ENCODE results near the gene FABP6.
"Not testable (repeated sequence)": the region's sequence is repeated elsewhere in the genome, so short reads cannot be mapped to it uniquely, and the experiment has no call there.

The FABP6 gene

GRCh38 chr5:160221082-160221481, 8.2 kb upstream of the FABP6 start:
- DNase-seq (ENCODE audit: low spot score): no peak

- DNase-seq (ENCODE audit: low spot score): no peak
Observed at GRCh38 chr5:160227012-160227411, 2.3 kb upstream of the FABP6 start.

GRCh38 chr5:160230686-160231527, 1.6 kb downstream of the FABP6 start:
- DNase-seq (ENCODE audit: low spot score): peak; percentile 4

GRCh38 chr5:160231783-160232342, 2.6 kb downstream of the FABP6 start:
- DNase-seq (ENCODE audit: low spot score): no peak

GRCh38 chr5:160233215-160233614, 3.9 kb downstream of the FABP6 start:
- no peak for DNase-seq (ENCODE audit: low spot score)

GRCh38 chr5:160235731-160236130, 6.4 kb downstream of the FABP6 start:
- no peak for DNase-seq (ENCODE audit: low spot score)

GRCh38 chr5:160237571-160238093, 8.3 kb downstream of the FABP6 start:
- DNase-seq (ENCODE audit: low spot score): no peak

GRCh38 chr5:160240350-160240749, 11.0 kb downstream of the FABP6 start:
- no peak for DNase-seq (ENCODE audit: low spot score)

GRCh38 chr5:160242145-160242544, 12.8 kb downstream of the FABP6 start:
- DNase-seq (ENCODE audit: low spot score): no peak

- DNase-seq (ENCODE audit: low spot score): no peak
Observed at GRCh38 chr5:160245506-160246086, 16.3 kb downstream of the FABP6 start.

GRCh38 chr5:160249570-160249969, 20.3 kb downstream of the FABP6 start:
- DNase-seq (ENCODE audit: low spot score): not testable (repeated sequence)

GRCh38 chr5:160250226-160250625, 20.9 kb downstream of the FABP6 start:
- DNase-seq (ENCODE audit: low spot score): no peak

GRCh38 chr5:160250826-160251225, 21.5 kb downstream of the FABP6 start:
- no peak for DNase-seq (ENCODE audit: low spot score)

GRCh38 chr5:160251406-160252155, 22.3 kb downstream of the FABP6 start:
- no peak for DNase-seq (ENCODE audit: low spot score)

- DNase-seq (ENCODE audit: low spot score): no peak
Observed at GRCh38 chr5:160252916-160253315, 23.6 kb downstream of the FABP6 start.

- no peak for DNase-seq (ENCODE audit: low spot score)
Observed at GRCh38 chr5:160253441-160253840, 24.1 kb downstream of the FABP6 start.

- DNase-seq (ENCODE audit: low spot score): no peak
Observed at GRCh38 chr5:160254706-160255105, 25.4 kb downstream of the FABP6 start.

GRCh38 chr5:160259341-160259740, 30.0 kb downstream of the FABP6 start:
- DNase-seq (ENCODE audit: low spot score): no peak

GRCh38 chr5:160260006-160260775, 30.9 kb downstream of the FABP6 start:
- no peak for DNase-seq (ENCODE audit: low spot score)

- DNase-seq (ENCODE audit: low spot score): no peak
Observed at GRCh38 chr5:160260881-160261815, 31.8 kb downstream of the FABP6 start.
